Esophagus muscularis mucosa (tissue), 4 donors: ENCODE results near the gene PIGU. TPM values are rescaled to one million over a fixed set of nuclear protein-coding genes. Genes with fewer than 3 reads are reported as not detected.
A peak's percentile ranks its signal among the peaks of the same experiment; 100 is the strongest.

ENCODE experiments used
- DNase-seq: peaks from one replicate; pipeline ENCODE4 v3.0.0-alpha.2; 2017; ENCODE audit errors: extremely low spot score
- H3K27ac ChIP-seq, 4 donors: fragments of 200-600 bp; sonication (generic); replicated peaks in 1 of 4; 1 replicate in 3 of 4; 2 replicates in 1 of 4; pipeline ENCODE4 v1.5.1; 2016 to 2019; ENCODE audit warnings: mild to moderate bottlenecking in 1 of 4
- H3K27me3 ChIP-seq, 4 donors: fragments of 200-600 bp; sonication (generic); one replicate each; pipeline versions ENCODE4 v1.5.1 to v1.6.0; 2016 to 2019
- H3K36me3 ChIP-seq, 4 donors: fragments of 200-600 bp; sonication (generic); one replicate each; pipeline ENCODE4 v1.5.1; 2016 to 2019
- H3K4me1 ChIP-seq, 4 donors: fragments of 200-600 bp; sonication (generic); one replicate each; pipeline ENCODE4 v1.5.1; 2016 to 2019
- H3K4me3 ChIP-seq, 4 donors: fragments of 200-600 bp; sonication (generic); 1 replicate in 2 of 4; 2 replicates in 2 of 4; pipeline ENCODE4 v1.5.1; 2016 to 2019; ENCODE audit warnings: mild to moderate bottlenecking in 4 of 4, moderate library complexity in 1 of 4
- H3K9me3 ChIP-seq, 4 donors: fragments of 200-600 bp; sonication (generic); 1 replicate in 3 of 4; 2 replicates in 1 of 4; pipeline ENCODE4 v1.5.1; 2016 to 2019
- CTCF ChIP-seq, 3 experiments: fragments of 200-600 bp in 2 of 3; fragments of 450-650 bp in 1 of 3; sonication (generic) in 2 of 3; IDR thresholded peaks; one replicate each; pipeline ENCODE4 v1.5.1; 2017 to 2019; ENCODE audit warnings: antibody characterized with exemption in 3 of 3, mild to moderate bottlenecking in 2 of 3, moderate library complexity in 1 of 3
- EP300 ChIP-seq: sonication (generic); formaldehyde crosslinking; IDR thresholded peaks from one replicate; pipeline ENCODE4 v1.6.1; 2017; ENCODE audit warnings: antibody characterized with exemption
- POLR2A ChIP-seq: fragments of 450-650 bp; IDR thresholded peaks from one replicate; pipeline ENCODE4 v1.6.1; 2017; ENCODE audit warnings: antibody characterized with exemption, moderate library complexity, mild to moderate bottlenecking, low read depth
- POLR2AphosphoS5 ChIP-seq, 2 donors: sonication (generic); formaldehyde crosslinking; IDR thresholded peaks; one replicate each; pipeline ENCODE4 v1.6.1; 2017; ENCODE audit warnings: antibody characterized with exemption in 2 of 2
- WGBS: methylation state at CpG from one replicate; pipeline ENCODE4 v1.1.5; 2018; 5-methylcytosine and 5-hydroxymethylcytosine counted together
- intact Hi-C: fragments of 100-400 bp; cut with DNase I; formaldehyde crosslinking; loops from one replicate; pipeline ENCODE4 v1.15.1; 2023
- total RNA-seq, 4 donors: library from RNA; depleted of rRNA; stranded (reverse); fragments of >200 nt; gene quantifications; one replicate each; pipeline versions ENCODE4 v1.1.0 to v1.2.1, GENCODE V29; 2016

PIGU gene
- total RNA-seq, 4 donors from 2014 or later = 9.1 to 10.8 (median 9.5) TPM

GRCh38 chr20:34706302-34706875 is 29.5 kb upstream of the PIGU start:
- Histone ChIP-seq H3K4me1 (peaks cover 43 to 72% (median 63%) of the 10 kb centered on the region in 4 donors), H3K36me3 (peaks cover 0 to 9% (median 7%) of the 10 kb centered on the region in 4 donors), H3K9me3 (no peaks in the 10 kb centered on the region), H3K27ac (peak overlapping the region; percentile 98 to 100 (median 100)), H3K27me3 (no peaks in the 10 kb centered on the region), H3K4me3 (no peak overlapping the region)
- no peak for TF ChIP-seq POLR2AphosphoS5 (IDR thresholded peaks at IDR 0.05)
- no peak for TF ChIP-seq EP300
- no peak for TF ChIP-seq CTCF (IDR thresholded peaks at IDR 0.05)
- TF ChIP-seq POLR2A = no peak
- 100% methylated on average over 1 of the region's 1 CpG for WGBS
- intact Hi-C loops = loop anchor here (5.0 to 10.0 kb wide), 3 partner anchors 129 to 402 kb away; partner anchors contain the start of gene AHCY
- no peak for DNase-seq

- peaks cover 0 to 6% (median under 1%) of the 10 kb centered on the region in 4 donors for H3K36me3 ChIP-seq
- 56% methylated on average over 4 of the region's 6 CpGs for WGBS
- TF ChIP-seq CTCF (IDR thresholded peaks at IDR 0.05) (peak in 1 of 3 experiments; percentile 27), POLR2A (no peak)
- DNase-seq = no peak
- H3K4me1 ChIP-seq = peaks cover 43 to 65% (median 56%) of the 10 kb centered on the region in 4 donors
- intact Hi-C loops = loop anchor here (5.0 to 10.0 kb wide), 3 partner anchors 128 to 401 kb away; partner anchors contain the start of gene AHCY
- peak overlapping the region; percentile 69 to 97 (median 90) for H3K4me3 ChIP-seq
- peak overlapping the region; percentile 98 to 100 (median 100) for H3K27ac ChIP-seq
- H3K9me3 ChIP-seq = no peaks in the 10 kb centered on the region
- H3K27me3 ChIP-seq = no peaks in the 10 kb centered on the region
Measured at GRCh38 chr20:34705397-34706301, 28.8 kb upstream of the PIGU start.

DNA sequence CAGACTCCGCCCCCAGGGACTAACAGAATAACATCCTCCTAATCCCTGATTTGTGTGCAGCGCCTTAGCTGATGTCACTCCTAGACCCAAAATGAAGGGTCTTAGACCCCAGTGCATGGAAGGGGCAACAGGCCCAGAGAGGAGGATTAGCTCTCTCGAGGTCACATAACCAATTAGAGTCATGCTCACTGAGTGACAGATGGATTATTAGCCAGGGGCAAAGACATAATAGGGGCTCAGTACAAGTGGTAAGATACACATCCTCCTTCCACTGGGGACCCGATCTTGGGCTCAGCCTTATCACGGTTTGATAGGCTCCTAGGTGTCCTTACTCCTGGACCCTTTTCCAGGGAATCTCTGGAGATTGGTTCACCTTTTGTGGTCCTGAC is 28.1 kb upstream of the PIGU start:
- H3K4me1 ChIP-seq = peaks cover 37 to 58% (median 50%) of the 10 kb centered on the region in 4 donors

More for the DNA sequence above, 28.1 kb upstream of the PIGU start:
- Histone ChIP-seq H3K9me3 (no peaks in the 10 kb centered on the region), H3K27ac (peak overlapping the region; percentile 98 to 100 (median 100)), H3K4me3 (peak overlapping the region; percentile 69 to 97 (median 90)), H3K27me3 (no peaks in the 10 kb centered on the region), H3K36me3 (no peaks in the 10 kb centered on the region)
- intact Hi-C loops = loop anchor here (5.0 to 10.0 kb wide), 3 partner anchors 128 to 400 kb away; partner anchors contain the start of gene AHCY
- WGBS = 14% methylated on average over 5 of the region's 5 CpGs
- no peak for DNase-seq
- TF ChIP-seq CTCF (IDR thresholded peaks at IDR 0.05) (no peak), EP300 (no peak), POLR2AphosphoS5 (IDR thresholded peaks at IDR 0.05) (no peak), POLR2A (no peak)
